Activated CD8-positive, alpha-beta memory T cell treated with anti-CD3 and anti-CD28 coated beads, Interleukin-2, amount 50 U/mL, for 48 hours (primary cell): ENCODE data around the gene KCTD15.
"Not testable (repeated sequence)": the region's sequence is repeated elsewhere in the genome, so short reads cannot be mapped to it uniquely, and the experiment has no call there.

Source experiments
- DNase-seq: peaks from one replicate; pipeline ENCODE4 v3.0.0-alpha.2; 2020

Gene KCTD15

DNA sequence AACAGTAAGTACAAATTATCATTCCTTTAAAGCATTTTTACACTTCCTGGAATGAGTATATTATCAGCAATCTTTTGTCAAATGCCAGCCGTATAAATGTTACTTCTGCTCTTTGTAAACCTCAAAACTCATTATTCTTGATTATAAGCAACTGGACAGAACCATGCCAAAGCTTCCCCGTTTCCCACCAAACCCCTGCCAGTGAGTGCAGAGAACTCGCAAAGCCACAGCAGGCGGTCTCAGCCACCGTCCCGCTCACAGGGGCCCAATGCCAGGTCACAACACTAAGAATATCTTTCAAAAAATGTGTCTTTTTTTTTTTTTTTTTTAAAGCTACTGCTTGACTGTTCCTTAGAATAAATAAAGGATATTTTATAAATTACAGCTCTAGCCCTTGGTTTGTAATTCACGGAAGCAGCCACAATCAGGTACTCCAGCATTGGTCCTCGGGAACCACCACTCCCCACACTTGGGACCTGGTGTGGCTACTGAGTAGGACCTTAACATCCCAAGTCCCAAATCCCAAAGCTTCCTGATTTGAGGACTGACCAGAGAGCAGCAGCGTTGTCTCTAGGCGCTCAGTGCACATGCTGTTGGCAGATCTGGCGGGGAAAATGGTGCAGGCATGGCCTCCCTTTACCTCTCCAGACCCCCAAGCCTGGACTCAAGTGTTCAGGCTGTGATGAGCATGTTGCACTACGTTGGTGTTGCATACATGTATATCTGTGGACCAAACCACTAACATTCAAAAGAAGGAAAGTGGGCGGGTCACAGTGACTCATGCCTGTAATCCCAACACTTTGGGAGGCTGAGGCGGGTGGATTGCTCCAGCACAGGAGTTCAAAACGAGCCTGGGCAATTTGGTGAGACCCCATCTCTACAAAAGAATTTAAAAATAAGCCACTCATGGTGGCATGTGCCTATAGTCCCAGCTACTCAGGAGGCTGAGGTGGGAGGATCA is 19.0 kb downstream of the KCTD15 start:
- no peak for DNase-seq

DNA sequence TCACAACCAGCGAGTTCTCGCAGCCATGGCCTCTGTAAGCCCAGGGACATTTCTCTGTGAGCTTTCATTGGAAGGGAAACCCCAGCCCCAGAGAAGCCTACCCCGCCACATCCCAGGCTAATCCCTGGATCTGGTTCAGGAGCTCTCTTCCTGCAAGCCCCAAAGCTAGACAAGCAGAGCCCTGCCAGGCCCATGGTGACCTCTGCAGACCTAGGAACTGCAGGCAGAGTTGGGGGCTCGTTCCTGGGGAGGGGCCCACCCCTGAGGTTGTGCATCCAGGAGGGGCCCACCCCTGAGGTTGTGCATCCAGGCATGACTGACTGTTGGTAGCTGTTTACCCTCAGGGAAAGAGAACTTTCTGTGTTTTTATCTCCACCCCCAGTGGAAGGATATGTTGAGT is 21.7 kb downstream of the KCTD15 start:
- DNase-seq: peak; percentile 33

DNA sequence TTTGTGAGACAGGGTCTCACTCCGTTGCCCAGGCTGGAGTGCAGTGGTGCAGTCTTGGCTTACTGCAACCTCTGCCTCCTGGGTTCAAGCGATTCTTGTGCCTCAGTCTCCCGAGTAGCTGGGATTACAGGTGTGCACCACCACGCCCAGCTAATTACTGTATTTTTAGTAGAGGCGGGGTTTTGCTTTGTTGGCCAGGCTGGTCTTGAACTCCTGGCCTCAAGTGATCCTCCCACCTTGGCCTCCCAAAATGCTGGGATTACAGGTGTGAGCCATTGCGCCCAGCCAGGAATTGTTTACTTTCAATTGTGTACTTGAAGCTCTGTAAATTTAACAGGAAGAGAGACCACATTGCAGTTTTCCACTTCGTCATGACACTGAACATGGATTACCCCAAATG is 22.4 kb downstream of the KCTD15 start:
- not testable (repeated sequence) for DNase-seq

DNA sequence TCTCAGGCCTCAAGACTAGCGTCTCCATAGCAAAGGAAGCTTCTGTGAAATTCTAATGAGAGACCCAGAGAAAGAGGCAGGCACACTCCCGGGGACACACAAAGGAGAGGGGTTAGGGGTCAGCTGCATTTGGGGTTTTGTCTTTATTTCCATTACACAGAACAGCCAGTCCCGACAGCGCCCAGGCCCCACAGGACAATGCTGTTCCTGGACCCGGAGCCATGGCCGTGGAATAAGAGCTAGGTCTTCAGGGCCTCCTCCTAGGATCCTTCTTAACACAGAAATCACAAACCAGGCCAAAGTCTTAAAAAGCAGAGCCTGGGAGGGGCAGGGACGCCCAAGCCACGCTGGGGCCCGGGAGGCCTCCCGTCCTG is 22.8 kb downstream of the KCTD15 start:
- no peak for DNase-seq

DNA sequence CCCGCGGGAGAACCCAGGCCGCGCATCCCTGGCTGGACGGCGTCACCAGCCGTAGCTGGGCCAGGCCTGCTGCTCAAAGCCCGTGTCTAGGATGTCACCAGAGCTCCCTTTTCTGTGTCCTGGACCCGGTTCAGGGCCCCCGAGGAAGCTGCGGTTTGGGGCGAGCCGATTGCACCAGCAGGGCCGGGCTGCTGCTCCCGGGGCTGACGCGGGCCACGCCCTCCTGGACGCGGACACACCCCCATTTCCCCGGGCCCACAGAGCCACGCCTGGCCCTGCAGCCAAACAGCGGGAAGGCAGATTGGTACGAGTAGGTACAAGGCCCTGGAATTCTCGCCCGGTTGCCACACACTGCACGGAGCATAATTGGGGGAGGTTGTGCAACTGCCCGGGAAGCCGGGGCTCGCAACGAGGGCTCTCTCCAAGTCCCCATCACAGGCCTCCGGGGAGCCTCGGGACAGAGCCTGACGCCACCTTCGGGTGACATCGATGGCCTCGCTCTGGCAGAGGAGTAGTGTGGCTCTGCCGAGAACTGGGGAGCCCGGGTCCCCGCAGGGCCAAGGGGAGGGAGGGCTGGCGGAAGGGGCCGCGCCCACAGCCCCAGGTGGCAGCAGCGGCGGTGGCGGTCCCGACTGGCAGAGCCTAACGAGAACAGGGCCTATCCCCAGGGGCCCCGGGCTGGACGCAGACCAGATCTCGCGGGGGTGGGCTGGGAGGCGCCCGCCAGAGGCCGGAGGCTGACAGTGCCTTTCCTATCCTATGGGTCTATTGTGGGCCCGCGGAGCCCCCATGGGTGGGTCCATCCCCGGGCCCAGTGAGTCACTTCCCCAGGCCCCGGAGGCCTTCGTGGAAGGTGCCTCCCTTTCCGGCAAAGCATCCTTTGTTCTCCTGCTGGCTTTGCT is 23.5 kb downstream of the KCTD15 start:
- peak; percentile 83 for DNase-seq

DNA sequence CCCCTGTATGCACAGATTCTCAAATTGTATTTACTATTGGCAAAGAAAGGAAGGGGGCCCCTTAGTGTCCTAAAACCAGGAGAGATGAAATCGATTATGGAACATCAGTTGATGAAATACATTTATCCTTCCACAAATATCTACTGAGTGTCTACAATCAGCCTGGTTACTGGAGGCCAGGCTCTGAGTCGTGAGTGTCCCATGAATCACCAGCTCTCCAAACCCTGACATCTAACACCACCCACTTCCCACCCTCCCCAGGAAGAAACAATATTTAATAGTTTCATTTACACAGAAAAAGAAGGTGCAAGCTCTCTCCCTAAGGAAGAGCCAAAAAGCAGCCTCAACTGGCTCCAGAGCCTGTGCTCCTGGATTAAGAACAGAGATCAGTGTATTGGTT is 25.2 kb downstream of the KCTD15 start:
- peak; percentile 17 for DNase-seq

DNA sequence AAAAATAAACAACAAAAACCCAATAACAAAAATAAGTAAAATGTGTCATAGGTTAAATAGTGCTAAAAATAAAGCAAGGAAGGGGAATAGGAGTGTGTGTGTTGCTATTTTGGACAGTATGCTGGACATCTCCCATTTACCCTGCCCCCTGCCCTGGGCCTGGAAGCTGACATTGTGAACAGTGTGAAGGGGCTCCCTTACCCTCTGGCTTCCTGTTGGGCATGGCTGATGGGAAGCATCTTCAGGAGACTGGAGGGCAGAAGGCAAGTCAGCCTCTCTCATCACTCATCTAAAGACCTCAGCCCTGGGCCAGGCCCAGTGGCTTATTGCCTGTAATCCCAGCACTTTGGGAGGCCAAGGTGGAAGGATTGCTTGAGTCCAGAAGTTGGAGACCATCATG is 26.7 kb downstream of the KCTD15 start:
- peak; percentile 13 for DNase-seq

DNA sequence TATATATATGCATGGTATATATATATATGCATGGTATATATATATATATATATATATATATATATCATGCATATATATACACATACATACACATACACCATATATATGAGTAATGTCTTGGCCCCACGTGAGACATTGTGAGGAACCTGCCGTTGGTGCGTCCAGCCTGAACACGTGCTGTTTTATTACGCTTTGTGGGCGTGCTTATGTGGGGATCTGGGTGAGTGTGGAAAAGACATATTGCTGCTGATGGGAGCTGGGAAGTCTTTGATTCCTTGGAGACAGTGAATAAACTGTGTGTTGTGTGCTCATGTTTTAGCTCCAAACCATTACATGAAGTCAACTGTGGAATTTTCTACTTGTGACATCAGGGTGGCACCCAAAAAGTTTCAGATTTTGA is 28.9 kb downstream of the KCTD15 start:
- DNase-seq: peak; percentile 2

DNA sequence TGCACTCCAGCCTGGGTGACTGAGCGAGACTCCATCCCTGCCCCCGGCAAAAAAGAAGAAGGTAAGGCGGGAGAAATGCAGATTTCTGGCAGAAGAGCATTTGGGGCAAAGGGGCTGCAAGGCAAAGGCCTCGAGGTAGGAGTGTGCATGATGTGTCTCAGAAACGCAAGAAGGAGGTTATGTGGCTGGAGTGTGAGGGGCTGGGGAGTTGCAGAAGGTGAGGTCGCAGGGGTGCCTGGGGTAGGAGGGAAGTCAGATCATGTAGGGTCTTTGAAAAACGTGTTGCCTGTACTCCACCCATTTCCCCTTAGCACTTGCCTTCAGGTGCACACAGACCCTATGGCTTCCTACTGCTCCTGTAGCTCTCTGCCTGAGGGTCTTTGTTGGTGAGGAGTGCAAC is 29.9 kb downstream of the KCTD15 start:
- no peak for DNase-seq

DNA sequence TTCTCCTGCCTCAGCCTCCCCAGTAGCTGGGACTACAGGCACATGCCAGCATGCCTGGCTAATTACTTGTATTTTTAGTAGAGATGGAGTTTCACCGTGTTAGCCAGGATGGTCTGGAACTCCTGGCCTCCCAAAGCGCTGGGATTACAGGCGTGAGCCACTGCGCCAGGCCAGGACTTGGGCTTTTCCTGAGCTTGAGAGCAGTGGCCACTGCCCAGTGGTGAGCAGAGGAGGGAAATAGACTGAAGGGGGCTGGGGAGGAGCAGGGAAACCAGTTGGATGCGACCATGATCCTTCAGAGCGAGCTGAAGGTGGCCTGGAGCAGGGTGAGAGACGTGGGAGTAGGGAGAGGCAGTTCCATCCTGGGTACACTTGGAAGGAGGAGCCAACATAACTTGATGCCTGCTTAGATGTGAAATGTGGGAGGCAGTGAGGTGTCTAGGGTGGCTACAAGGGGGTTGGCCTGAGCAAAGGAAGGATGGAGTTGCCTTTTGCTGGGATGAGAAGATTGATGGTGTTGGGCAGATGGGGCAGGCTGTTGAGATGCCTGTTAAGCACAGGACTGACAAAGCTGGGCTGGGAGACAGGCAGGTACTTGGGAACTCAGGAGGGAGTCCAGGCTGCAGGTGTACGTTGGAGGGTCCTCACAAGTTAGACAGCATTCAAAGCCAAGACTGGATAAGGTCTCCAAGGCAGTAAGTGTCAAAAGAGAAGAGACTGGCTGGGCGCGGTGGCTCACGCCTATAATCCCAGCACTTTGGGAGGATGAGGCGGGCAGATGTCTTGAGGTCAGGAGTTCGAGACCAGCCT is 31.8 kb downstream of the KCTD15 start:
- peak; percentile 29 for DNase-seq

DNA sequence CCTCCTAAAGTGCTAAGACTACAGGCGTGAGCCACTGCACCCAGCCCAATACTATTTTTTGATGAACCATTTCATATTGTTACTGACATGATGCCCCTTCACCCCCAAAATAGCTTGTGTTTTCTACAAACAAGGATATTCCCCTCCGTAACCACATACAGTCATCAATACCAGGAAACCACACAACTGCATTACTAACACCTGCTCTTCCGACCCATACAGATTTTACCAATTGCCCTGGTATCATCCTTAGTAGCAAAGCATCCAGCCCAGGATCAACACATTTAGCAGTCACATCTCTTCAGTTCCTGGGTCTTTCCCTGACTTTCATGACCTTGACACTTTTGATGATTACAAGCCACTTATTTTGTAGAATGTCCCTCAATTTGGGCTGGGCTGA is 33.6 kb downstream of the KCTD15 start:
- no peak for DNase-seq

DNA sequence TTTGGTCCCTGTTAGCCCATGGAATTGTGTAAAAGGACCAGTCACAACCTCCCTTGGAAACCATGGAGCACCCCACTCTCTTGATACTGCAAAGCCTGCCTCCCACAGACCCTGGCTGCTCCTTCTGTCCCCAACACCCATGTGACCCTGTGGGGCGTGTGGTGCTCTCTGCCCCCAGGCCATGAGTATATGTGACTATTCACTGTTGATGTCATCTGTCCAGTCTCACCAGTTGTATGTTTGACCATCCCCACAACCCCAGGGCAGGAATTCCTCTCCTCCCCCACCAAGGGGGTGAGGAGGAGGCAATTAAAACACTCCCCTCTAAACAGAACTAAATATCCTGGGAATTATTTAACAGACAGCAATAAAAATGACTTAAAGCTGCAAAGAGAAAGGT is 35.2 kb downstream of the KCTD15 start:
- DNase-seq: no peak

DNA sequence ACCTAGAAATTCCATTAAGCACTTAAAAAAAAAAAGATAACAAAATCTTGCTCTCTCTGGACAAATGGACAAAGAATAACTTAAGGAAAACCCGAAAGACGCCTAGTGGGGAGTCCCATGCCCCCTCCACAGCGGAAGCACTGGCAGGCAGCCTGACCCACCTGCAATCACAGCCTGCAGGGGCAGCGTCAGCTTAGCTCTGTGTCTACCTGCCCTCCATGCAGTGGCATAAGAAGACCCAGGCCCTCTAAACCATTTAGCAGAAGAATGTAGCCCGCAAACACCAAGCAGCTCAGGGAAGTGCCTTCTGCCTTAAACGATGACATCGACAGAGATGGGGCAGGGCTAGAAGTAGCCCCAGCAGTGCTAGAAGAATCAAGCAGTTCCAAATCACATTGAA is 36.0 kb downstream of the KCTD15 start:
- DNase-seq: no peak

DNA sequence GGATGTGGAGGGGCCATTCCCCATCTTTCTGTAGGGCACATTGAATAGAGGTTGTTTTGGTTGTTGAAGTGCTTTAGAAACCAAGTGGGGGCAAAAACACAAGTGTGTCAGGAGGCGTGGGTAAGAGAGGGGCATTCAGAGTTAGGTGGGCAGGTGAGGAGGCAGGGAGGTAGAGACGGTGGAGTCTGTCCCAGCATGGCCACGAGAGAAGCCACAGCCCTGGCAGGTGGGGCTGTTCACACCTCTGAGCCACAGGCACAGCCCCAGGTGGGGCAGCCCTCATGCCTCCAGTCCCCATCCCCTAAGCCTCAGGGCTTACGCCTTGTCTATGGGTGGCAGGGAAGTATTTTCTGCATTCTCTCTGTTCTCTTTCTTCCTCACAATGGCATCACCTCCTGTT is 43.7 kb downstream of the KCTD15 start:
- no peak for DNase-seq

DNA sequence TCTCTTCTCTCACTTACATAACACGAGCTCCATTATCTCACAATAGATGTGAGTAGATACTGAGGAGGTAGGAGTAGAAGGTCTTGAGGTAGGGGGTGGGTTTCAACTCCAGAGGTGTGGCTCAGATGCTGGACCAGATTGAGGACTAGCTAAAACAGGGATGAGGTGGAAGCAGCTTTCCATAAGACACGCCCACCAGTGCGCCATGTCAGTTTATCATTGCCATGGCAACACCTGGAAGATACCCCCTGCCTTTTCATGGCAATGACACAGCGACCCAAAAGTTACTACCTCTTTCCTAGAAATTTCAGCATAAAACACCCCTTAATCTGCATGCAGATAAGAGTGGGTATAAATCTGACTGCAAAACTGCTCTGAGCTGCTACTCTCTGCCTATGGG is 44.1 kb downstream of the KCTD15 start:
- DNase-seq: no peak

DNA sequence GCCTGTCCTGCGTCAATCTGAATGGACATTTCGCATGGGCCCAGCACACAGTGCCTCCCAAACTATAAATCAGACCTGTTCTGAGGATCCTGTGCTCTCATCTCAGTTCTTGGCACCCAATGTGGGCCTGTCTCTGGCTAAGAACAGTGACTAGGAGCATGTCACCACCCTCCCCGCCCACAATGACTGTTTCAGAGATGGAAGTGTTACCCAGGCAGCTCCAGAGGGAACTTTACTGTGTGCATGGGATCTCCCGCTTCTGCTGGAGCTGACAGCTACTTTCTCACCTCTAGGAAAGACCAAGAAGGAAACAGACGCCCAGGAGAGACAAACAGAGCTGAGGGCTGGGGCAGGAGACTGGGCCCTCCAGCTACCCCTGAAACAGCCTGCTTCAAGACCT is 45.0 kb downstream of the KCTD15 start:
- no peak for DNase-seq

DNA sequence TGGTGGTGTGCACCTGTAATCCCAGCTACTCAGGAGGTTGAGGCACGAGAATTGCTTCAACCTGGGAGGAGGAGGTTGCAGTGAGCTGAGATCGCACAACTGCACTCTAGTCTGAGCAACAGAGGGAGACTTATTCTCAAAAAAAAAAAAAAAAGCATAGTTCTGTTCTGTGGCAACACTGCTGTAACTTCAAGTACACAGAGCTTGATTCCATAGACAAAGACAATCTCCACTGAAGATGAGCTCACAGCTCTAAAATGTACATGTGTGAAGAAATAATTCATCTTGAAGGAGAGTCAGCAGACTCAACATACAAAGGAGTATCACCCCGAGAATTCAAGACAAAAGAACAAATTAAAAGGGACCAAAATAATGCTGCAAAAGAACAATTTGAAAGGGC is 47.8 kb downstream of the KCTD15 start:
- no peak for DNase-seq

DNA sequence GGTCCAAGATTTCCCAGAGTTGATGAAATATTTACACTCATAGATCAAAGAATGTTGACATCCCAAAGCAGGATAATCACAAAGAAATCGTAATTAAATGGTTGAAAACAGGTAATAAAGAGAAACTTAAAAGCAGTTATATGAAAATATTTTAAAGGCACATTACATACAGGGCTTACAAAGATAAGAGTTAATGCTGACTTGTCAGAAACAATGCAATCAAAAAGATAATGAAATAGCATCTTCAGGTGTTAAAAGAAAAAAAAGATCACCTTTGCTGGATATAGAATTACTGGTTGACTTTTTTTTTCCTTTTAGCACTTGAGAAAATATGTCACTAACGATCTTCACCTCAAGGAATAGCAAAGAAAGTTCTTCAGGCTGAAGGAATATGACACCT is 48.8 kb downstream of the KCTD15 start:
- no peak for DNase-seq

DNA sequence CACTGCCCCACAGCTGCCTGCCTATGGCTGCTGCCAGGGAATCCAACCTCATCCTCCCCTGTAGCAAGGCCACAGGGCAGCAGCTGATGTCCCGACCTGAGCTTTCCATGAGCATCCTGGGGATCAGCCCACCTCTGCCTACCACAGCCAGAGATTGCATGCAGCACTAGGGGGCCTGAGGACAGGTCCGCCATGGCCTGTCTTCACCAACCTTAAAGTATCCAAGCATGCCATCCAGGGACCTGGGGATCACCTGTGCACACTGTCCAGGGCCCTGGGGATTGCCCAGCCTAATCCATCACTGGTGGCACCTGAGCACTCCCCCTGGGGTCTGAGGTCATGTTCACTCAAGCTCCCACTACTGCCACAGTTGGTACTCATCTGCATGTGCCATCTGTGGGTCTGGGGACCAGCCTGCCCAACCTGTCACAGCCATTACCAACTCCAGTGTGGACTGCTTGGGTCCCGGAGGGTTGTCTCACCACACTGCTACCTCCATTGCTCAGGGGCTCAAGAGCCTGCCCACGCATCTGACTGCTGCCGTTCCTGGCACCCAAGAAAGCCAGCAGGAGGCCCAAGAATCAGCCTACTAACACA is 53.0 kb downstream of the KCTD15 start:
- no peak for DNase-seq

DNA sequence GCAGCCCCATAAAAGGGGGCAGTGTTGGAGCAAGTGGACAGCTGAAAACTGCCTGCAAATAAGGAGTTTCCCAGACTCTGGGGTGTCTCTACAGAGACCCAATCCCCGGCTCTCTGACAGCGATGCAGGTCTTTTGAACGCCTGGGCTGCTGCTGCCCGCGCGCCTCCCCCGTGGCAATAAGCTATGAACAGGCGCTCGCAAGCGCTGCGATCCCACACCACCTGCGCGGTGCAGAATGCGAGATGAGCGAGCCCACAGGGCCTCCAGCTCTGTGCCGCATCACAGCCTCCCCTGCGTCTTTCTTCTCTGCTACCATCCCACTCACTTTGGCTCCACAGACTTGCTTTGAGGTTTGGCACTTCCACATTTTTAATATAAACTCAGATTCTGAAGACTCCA is 62.3 kb downstream of the KCTD15 start:
- no peak for DNase-seq

DNA sequence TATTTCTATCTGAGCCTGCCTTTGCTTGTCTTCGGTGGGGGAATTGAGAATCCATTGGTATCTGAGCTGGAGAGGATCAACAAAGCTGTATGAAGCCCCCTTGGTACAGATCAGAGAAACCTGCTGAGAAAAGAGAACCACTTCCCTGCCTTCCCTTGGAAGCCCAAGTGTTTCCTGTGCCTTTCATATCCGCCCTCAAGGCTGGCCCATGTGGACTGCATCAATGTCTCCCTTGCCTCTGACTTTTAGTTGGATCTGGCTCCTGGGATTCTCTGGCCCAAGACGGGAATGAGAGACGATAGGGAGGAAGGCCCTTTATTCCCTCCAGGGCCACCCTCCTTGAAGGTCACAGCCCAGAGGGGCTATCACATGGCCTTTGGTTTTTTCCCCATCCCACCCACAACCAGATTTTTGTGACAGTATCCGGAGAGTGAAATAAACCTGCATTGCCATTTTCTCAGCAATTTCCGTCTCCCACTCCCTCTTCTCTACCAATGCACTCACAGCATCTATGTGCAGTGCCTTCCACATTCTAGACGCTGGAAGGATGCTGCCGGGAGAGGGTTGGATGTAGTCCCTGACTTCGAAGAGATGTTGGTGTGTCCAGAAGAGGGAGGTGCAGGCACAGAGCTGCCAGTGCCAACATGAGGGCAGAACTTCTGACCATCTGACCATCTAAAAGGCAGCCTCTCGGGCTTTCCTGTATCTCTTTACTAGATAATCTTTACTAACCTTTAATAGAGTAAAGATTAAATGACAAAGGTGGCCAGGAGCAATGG is 63.8 kb downstream of the KCTD15 start:
- no peak for DNase-seq

DNA sequence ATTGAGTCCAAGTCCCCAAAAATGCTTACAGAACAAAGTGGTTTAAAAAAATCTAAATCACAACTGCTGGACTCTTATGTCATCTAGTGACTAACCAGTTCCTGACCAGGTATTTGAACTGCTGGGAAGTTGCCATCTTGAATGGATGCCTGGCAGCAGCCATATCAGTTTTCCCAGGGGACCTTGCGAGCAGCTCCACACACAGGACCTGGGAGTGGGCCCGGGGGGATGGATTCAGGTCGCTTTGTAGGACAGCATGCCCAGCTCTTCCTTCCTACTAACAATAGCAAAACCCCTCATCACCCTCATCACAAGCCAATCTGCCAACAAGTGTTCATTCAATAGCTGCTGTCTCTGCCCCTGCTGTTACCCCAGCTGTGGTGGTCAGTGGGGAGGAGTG is 65.3 kb downstream of the KCTD15 start:
- no peak for DNase-seq
